Measurements from ENCODE around the gene CSF3R.

- TF ChIP-seq POLR2A (IDR thresholded peaks at IDR 0.05) (no peak), CTCF (IDR thresholded peaks at IDR 0.05) (no peak)
These were observed 42.1 kb downstream of the CSF3R start for GRCh38 chr1:36440646-36441045.
